Effector memory CD4-positive, alpha-beta T cell (primary cell): ENCODE data around the gene GTF2B.

ENCODE experiments used
- DNase-seq, 3 donors: peaks; one replicate each; pipeline ENCODE4 v3.0.0-alpha.2; 2020
- H3K27ac ChIP-seq: 2 replicates; pipeline ENCODE4 v1.7.0; 2013; ENCODE audit warnings: mild to moderate bottlenecking, low read length, moderate library complexity; ENCODE audit not compliant: insufficient read depth, poor library complexity, severe bottlenecking
- H3K27me3 ChIP-seq: replicated peaks from 2 replicates; pipeline ENCODE4 v1.7.0; 2013; ENCODE audit warnings: mild to moderate bottlenecking, low read length; ENCODE audit not compliant: insufficient read depth, control insufficient read depth, poor library complexity, severe bottlenecking
- H3K36me3 ChIP-seq: 2 replicates; pipeline ENCODE4 v1.7.0; 2013; ENCODE audit warnings: mild to moderate bottlenecking, low read length, moderate library complexity; ENCODE audit not compliant: control insufficient read depth, insufficient read depth
- H3K4me1 ChIP-seq: 2 replicates; pipeline ENCODE4 v1.7.0; 2013; ENCODE audit warnings: low read length, mild to moderate bottlenecking; ENCODE audit not compliant: control insufficient read depth, insufficient read depth, poor library complexity, severe bottlenecking
- H3K4me3 ChIP-seq: 2 replicates; pipeline ENCODE4 v1.7.0; 2013; ENCODE audit warnings: low read length, low read depth, mild to moderate bottlenecking; ENCODE audit not compliant: insufficient read depth, poor library complexity, severe bottlenecking
- H3K9me3 ChIP-seq: 2 replicates; pipeline ENCODE4 v1.7.0; 2013; ENCODE audit warnings: mild to moderate bottlenecking, low read length, moderate library complexity; ENCODE audit not compliant: control insufficient read depth

The GTF2B gene

DNA sequence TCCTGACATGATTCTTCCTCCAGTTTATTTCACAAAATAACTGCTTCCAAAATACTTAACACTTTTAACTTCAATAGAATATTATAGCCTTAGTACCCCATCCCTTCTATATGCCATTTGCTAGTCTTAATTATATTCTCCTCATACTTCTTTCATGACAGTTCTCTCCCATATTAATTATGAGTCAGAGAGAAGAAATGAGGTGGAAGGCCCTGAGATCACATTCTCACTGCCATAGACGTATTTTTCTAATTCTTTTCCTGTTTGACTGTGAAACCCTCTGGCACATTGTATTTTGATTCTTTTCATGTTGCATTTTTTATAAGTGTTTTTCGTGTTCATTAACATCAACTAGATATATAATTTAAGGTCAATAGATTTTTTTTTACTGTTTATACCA is 88.4 kb downstream of the GTF2B start:
- H3K9me3 ChIP-seq, result no peaks in the 10 kb centered on the region
- no peak overlapping the region for H3K4me3 ChIP-seq
- H3K27me3 ChIP-seq, result no peaks in the 10 kb centered on the region
- no peak for DNase-seq
- H3K4me1 ChIP-seq, result no peaks in the 10 kb centered on the region
- no peak overlapping the region for H3K27ac ChIP-seq
- peaks cover 29% of the 10 kb centered on the region for H3K36me3 ChIP-seq
